COR-L47 (cell line): ENCODE data around the gene DDX1.
"Not testable (repeated sequence)": the region's sequence is repeated elsewhere in the genome, so short reads cannot be mapped to it uniquely, and the experiment has no call there.

Experiments
- DNase-seq: peaks from one replicate; lab custom pipeline; 2025; lab: John Stamatoyannopoulos, UW

DDX1 gene

DNA sequence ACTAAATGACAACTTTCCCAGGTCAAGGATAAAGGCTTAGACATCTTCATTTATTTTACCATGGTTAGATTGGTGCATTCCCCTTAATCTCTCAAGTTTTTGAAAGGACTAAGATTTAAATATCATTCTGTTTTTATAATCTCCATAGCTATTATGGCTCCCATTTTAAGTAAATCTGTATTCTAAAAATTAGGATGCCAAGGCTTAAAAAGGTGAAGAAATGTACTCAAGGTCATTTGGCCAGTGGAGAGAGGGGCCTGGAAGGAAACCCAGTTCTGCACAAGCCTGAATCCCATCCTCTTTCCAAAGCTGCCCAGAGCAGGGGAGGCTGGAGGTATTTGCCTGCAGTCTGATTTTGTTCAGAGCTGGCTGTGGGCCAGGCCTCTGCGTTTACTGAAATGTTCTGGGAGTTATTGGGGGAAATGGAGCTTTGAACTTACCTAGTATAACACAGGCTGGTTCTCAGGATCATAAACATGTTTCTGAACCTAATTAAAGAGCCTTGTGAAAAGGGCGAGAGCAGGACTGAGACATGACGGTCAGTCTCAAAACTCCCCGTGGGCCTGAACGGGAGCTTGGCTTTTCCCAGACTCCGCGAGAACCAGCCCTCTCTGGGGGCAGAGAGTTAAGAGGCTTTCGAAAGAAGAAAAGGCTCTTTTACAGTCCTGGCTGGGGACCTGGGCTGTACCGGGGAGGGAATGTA lies 85.6 kb downstream of the DDX1 start:
- DNase-seq: no peak

DNA sequence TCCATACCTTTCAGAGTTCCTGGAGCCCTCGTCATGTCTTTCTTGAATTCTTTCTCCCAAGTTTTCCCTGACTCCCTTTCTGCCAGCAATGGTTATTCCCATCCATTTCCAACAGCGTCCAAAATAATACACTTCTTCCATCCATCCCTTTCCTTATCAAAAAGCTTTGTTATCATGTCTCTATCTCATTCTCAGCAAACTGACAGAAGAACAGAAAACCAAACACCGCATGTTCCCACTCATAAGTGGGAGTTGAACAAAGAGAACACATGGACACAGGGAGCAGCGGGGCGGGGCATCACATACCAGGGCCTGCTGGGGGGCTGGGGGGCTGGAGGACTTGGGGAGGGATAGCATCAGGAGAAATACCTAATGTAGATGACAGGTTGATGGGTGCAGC lies 86.7 kb downstream of the DDX1 start:
- no peak for DNase-seq

DNA sequence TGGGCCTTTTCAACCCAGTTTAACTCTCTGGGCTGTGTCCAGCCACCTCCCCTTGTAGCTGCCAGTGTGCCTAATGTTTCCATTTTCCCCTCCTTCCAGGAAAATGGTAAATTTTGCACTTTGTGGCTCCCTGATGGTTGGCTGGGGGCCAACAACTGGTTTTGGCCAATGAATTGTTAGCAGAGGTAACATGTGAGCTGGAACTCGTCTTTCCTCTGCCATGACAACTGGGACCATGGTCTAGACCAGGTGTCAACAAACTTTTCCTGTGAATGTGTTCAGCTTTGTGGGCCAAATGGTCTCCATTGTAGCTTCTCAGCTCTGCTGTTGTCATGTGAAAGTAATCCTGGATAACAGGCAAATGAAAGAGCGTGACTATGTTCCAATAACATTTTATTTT lies 87.2 kb downstream of the DDX1 start:
- DNase-seq: no peak

DNA sequence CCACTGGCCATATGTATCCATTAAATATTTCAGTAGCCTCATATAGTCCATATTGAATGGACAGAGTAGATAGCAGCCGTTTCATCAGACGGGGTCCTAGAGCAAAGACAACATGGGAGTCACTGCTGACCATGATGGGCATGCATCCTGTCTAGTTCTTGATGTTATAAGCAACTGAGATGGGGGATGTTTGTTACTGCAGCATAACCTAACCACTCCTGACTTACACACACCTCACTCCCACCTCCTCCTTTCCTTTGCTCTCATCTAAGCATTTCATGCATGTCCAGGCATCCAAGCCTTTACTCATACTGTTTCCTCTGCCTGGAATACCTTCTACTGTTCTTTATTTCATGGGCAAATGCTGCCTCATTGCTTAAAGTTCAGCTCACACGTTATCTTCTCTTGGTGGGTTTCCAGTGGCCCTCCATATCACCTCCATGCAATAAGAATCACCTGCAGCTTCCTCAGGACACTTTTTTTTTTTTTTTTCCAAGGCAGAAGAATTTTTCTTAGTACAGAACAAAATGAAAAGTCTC lies 87.8 kb downstream of the DDX1 start:
- DNase-seq: no peak

DNA sequence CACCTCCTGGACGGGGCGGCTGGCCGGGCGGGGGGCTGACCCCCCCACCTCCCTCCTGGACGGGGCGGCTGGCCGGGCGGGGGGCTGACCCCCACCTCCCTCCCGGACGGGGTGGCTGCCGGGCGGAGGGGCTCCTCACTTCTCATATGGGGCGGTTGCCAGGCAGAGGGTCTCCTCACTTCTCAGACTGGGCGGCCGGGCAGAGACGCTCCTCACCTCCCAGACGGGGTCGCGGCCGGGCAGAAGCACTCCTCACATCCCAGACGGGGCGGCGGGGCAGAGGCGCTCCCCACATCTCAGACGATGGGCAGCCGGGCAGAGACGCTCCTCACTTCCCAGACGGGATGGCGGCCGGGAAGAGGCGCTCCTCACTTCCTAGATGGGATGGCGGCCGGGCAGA lies 88.5 kb downstream of the DDX1 start:
- not testable (repeated sequence) for DNase-seq
